ENCODE data around the gene IGDCC3.
A peak's percentile ranks its signal among the peaks of the same experiment; 100 is the strongest.

The IGDCC3 gene

DNA sequence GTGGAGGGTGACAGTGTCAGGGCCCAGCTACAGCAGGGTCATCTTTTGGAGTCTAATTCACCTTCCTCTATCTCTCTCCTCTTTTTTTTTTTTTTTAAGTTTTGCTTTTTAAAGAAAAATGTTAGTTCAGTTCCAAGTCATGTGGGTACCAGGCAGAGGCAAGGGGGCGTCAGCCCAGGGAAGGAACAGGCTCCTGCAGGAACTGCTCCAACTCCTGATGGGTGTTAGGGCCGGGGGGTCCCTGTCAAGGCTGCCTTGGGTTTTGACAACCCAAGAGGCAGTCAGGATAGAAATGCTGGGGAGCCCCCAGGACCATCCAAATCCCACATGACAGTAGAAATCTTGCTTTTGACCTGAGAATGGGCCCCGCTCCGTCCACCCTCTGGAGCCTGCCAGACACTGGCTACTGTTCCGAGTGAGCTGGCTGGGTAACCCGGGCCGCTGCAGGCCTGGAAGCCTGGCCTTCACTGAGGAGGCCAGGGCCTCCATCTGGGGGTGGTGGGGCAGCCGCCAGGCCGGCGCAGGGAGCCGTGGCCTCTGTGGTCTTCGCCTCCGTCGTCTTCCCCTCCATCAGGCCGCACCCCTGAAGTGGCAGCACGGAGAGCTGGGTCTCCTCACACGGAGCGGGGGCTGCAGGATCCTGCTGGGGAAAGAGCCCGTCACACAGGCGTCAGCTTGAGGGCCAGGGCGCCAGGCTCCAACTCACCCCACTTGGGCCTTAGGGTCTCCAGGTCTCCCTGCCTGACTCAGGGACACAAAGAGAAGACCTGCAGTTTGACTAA lies 49.1 kb downstream of the IGDCC3 start:
- no peak for DNase-seq (ENCODE audit: low read depth in 2 of 2)

DNA sequence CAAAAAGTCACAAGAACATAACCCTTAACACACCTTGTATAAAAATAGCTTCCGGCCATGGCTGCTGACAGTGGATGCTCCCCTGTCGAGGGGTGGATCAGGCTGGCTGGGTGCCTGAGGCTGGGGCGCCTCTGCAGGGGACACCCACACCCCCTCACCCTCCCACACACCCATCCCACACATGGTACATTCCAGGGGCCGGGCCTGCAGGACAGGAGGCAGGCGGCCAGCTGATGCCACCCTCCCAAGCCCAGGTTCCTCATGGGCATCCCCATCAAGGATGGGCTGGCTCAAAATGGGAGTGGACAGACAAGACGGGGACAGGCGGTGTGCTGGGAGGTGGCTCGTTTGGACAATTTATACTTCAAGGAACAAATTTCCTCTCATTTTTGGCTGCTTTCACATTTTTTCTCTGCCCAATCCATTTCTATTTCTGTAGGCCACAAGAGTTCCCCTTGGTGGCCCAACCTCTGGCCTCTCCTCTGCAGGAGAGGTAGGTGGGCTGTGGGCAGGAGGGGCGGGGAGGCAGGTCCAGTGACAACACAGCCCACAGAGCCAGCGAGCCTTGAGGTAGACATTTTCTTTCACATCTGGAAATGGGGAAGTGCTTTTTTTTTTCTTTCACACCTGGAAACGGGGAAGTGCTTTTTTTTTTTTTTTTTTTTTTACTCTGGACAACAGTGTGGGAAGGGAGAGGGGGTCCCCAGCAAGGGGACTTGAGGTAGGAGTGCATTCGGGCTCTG lies 50.0 kb downstream of the IGDCC3 start:
- no peak for DNase-seq (ENCODE audit: low read depth in 2 of 2)

DNA sequence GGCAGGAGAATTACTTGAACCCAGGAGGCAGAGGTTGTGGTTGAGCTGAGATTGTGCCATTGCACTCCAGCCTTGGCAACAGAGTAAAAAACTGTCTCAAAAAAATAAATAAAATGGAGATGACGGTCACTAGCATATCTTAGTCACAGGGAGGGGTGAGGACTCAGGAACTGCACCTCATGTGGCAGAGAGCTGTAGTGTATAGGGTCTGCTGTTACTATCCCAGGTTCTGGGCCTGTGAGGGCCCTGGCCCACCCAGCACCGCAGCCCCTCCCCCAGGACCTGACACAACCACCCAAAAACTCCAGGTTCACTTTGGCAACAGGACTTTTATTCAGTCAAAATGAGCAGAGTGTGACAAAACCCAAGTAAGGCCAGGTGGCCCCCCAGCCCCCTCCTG lies 51.0 kb downstream of the IGDCC3 start:
- DNase-seq (ENCODE audit: low read depth in 2 of 2): no peak

DNA sequence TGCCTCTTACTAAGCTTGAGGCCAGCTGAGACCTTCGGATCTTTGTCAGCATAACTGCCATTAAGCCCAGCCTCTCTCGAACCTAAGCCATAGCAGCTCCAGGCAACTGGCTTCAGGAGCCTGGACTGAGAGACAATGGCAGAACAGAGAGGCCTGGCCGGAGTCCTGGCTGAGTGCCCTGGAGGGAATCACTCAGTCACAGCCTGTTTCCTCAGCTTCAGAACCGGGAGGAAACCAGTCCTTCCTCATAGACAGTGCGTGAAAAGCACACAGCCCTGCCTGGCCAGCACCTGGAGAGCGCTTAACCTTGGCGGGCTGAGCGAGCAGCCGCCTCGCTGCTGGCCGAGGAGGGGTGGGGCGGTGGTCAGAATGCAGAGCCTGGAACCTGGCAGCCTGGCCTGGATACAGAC lies 51.7 kb downstream of the IGDCC3 start:
- no peak for DNase-seq (ENCODE audit: low read depth in 2 of 2)

DNA sequence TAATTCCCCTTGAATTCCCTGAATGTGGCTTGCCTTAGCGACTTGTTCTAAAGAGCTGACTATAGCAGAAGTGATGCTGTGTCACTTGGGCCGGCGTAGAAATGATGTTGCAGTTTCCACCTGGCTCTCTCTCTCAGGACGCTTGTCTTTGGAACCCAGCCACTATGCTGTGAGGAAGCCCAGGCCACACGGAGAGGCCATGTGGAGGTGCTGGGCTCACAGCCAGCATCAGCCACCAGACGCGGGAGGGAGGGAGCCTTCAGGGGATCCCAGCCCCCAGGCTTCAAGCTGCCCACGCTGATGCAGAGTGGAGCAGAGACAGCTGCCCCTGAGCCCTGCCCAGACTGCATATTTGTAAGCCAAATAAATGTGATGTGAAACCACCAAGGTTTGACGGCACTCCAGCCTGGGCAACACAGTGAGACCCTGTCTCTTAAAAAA lies 54.7 kb downstream of the IGDCC3 start:
- no peak for DNase-seq (ENCODE audit: low read depth in 2 of 2)

DNA sequence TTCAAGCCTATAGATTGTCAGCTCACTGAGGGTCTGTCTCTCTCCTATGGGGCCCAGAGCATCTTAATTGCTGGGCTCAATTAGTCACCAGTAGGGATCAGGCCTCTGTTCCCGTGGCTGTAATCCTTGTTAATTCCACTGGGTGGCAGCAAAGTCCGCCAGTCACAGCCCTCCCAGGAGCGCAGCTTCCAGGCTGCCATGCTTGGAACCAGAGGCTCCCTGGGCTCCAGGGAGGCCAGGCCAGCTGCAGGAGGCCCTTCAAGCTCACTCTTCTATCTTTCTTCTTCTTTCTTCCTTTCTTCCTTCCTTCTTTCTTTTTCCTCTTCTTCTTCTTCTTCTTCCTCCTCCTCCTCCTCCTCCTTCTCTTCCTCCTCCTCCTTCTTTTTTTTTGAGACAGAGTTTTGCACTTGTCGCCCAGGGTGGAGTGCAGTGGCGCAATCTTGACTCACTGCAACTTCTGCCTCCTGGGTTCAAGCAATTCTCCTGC lies 58.9 kb downstream of the IGDCC3 start:
- DNase-seq (ENCODE audit: low read depth in 2 of 2): peak; percentile 60 to 74

DNA sequence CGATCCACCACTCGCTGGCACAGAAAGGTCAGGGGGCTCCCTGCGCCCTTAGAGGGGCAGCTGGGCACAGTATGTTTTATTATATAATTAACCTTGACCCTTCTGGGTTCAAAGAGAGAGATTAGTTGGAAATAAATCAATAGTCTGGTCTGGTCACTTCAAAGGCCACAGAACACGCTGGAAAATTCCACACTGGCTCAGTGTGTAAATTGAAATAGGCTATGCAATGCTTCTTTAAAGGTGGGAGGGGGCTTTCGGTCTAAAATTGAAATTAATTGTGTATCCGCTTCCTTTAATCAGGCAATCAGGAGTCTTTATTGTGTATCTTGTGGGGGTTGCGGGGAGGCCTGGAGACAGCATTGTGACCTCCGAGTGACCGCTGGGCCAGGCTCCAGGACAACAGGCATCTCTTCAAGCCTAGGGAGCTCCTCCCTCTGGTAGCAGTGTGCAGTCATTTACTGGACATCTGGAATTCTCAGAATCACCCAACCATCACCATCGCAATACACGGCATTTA lies 65.3 kb downstream of the IGDCC3 start:
- DNase-seq (ENCODE audit: low read depth in 2 of 2): no peak

DNA sequence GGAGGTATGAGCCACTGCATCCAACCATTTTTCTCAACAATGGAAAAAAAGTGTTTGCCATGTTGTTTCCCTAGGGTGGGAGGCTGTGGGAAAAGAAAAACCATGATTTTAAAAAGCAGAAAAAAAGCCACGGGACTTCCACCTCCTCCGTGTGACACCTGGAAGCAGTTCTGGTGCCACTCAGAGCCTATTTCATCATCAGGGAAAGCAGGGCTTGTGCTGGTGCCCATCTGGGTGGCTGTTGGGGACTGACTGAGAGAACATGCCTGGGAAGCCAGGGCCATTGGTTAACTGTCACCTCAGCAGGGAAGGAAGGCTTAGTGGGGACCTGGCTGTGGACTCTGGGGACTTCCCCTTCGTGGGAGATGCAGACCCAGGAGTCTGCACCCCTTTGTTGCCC lies 66.0 kb downstream of the IGDCC3 start:
- DNase-seq (ENCODE audit: low read depth in 2 of 2): no peak

DNA sequence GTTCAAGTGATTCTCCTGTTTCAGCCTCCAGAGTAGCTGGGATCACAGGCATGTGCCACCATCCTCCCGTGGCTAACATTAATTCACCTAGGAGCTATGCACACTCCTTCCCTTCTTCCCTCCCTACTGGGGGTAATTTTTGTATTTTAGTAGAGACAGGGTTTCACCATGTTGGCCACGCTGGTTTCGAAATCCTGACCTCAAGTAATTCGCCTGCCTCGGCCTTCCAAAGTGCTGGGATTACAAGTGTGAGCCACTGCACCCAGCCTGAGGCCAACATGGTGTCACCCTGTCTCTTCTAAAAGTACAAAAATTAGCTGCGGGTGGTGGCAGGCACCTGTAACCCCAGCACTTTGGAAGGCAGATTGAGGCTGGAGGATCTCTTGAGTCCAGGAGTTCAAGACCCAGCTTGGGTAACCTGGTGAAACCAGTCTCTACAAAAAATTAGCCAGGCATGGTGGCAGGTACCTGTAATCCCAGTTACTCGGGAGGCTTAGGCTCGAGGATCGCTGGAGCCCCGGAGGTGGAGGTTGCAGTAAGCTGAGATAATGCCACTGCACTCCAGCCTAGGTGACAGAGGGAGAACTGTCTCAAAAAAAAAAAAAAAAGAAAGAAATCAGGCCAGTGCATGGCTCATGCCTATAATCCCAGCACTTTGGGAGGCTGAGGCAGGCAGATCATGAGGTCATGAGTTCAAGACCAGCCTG lies 67.2 kb downstream of the IGDCC3 start:
- no peak for DNase-seq (ENCODE audit: low read depth in 2 of 2)

DNA sequence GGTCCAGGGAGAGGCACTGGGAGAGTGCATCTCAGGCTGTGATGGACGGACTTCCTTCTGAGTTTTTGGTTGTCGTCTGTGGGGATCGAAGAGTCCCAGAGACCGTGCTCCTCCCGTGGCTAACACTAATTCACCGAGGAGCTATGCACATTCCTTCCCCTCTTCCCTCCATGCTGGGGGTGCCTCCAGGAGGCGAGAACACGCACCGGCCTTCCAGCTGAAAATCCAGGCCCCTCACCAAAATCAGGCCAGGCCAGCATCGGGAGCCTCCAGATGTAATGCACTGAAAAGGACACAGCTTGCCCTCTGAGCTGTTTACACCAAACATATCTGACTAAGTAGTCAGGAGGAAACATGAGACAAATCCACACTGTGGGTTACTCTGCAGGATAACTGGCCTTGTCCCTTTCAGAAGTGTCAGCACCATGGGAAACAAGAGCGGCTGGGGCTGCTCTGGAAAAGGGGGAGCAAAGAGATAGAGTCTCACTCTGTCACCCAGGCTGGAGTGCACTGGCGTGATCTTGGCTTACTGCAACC lies 67.9 kb downstream of the IGDCC3 start:
- DNase-seq (ENCODE audit: low read depth in 2 of 2): no peak

DNA sequence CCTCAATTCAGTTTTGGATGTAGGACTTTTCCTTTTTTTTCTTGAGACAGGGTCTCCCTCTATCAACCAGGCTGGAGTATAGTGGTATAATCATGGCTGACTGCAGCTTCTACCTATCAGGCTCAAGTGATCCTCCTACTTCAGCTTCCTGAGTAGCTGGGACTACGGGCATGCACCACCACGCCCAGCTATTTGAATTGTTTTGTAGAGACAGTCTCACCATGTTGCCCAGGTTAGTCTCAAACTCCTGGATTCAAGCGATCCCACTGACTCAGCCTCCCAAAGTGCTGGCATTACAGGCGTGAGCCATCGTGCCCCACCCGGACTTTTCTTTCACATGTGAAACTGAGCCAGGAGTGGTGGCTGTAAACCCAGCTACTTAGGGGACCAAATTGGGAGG lies 69.8 kb downstream of the IGDCC3 start:
- DNase-seq (ENCODE audit: low read depth in 2 of 2): no peak

DNA sequence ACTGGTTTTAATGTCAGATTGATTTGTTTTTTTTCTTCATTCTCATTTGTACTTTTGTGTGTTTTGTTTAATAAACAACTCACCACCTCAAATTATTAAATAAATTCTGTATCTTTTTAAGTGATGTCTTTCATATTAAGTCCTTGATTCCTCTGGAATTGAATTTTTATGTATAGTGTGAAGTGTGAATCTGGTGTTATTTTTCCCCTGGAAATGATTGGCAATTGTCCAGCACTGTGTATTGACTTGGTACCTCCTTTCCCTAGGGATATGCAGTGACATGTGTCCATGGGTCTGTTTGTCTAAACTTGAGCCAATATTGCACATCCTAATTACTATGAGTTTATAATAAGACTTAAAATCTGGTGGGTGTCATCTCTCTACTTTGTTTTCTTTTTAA lies 71.3 kb downstream of the IGDCC3 start:
- DNase-seq (ENCODE audit: low read depth in 2 of 2): no peak

DNA sequence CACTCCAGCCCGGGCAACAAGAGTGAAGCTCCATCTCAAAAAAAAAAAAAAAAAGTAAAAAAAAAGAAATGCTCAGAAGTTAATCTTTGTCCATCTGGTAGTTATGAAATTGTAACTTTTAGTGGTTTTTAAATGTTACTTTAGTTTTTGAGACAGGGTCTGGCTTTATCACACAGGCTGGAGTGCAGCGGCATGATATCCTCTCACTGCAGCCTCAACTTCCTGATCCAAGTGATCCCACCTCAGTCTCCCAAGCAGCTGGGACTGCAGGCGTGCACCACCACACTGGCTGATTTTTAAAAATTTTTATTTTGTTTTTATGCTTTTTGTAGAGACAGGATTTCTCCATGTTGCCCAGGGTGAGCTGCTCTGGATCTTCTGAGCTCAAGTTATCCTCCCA lies 72.0 kb downstream of the IGDCC3 start:
- no peak for DNase-seq (ENCODE audit: low read depth in 2 of 2)

DNA sequence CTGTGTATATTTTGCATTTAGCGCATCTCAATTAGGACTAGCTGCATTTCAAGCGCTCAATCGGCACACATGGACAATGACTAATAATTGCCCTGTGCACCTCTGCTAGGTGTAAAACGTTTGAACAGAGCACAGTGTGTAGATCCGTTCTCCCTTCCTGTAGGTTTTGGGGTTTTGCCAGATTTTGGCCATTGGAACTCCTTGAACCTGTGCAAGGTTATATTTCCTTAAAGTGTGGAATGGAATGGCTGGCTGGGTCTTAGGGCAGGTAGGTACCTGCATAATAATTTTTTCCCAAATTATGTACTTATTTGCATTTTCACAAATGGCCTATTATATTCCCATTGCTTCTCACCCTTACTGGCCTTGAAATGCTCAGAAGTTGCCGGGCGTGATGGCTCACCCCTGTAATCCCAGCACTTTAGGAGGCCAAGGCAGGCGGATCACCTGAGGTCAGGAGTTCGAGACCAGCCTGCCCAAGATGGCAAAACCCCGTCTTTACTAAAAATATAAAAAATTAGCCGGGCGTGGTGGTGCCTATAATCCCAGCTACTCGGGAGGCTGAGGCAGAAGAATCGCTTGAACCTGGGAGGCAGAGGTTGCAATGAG lies 72.5 kb downstream of the IGDCC3 start:
- DNase-seq (ENCODE audit: low read depth in 2 of 2): no peak

DNA sequence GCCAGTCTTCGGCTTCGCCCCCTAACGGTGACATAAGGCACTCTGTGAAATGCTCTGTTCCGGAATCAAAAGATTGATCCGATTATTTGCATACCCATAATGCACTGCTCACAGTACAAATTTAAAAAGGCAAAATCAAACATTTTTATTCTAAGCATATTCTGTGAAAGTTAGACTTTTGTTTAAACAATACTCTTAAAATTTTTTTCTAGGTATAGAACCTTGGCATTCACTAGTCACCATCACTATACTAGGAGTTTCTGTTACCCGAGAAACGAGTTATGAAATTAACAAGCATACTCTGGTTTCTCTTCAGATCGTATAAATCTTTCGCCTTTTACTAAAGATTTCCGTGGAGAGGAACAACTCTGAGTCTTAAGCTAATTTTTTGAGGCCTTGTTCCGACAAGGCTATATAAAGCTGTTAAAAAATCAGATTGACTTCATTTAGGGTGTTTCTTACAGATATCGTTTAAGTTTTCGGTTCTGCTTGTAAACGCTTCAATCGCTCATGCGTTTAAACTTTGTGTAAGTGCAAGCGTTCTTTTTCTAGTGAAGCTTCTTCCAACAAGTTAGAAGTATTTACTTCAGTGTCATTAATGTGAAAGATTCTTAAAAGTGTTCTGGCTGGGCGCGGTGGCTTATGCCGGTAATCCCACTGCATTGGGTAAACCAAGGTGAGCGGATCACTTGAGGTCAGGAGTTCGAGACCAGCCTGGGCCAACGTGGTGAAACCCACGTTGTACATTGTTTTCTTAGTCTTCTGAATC lies 73.2 kb downstream of the IGDCC3 start, which contains the start of gene RNU5B-1:
RNU5B-1 (plus strand) TSS at position 297 of the 769 bp plus-strand sequence.
- peak; percentile 66 to 83 for DNase-seq (ENCODE audit: low read depth in 2 of 2)

DNA sequence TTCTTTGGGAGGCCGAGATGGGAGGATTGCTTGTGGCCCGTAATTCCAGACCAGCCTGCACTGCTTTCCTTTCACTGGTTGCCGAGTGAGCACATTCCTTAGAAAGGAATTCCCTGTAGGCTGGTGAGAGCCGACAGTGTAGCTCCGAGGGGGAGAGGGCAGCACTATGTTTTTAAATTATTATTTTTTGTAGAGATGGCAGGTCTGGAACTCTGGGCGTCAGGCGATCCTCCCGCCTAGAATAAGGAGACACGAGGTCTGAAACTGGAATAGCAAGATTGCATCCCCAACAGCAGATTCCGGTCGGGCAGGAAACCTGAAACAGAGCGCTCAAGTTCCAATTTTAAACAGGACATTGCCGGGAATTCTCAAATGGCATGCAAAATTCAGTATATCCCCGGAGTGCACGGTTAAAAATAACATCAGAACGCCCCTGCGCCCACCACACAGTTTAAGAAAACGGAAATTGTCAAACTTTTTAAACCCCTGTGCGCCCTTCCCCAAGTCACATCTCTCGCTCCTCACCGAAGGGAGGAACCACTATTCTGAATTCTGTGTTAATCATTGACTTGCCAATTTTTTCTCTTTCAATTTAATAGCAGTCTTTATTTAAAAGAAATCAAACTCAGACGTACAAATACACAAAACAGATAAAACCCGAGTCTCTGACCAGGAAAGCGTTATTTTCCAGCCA lies 74.0 kb downstream of the IGDCC3 start:
- no peak for DNase-seq (ENCODE audit: low read depth in 2 of 2)

DNA sequence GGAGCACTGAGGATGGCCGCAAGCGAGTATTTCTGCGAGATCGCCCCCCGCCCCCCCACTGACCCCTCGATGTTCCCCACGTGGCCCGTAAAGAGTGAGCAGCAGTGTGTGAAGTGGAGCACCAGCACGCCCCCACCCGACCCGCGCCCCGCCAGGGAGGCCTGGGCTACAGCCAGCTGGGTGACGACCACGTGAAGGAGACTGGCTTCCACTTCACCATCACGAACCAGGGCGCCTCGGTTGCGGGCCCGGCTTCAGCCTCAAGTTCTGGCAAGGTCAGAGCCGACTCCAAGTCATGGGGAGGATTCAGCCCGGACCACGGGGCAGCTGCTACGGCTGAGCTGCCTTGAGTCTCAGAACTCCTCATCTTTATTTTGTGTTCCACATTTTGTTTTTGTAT lies 75.7 kb downstream of the IGDCC3 start:
- DNase-seq (ENCODE audit: low read depth in 2 of 2): no peak

DNA sequence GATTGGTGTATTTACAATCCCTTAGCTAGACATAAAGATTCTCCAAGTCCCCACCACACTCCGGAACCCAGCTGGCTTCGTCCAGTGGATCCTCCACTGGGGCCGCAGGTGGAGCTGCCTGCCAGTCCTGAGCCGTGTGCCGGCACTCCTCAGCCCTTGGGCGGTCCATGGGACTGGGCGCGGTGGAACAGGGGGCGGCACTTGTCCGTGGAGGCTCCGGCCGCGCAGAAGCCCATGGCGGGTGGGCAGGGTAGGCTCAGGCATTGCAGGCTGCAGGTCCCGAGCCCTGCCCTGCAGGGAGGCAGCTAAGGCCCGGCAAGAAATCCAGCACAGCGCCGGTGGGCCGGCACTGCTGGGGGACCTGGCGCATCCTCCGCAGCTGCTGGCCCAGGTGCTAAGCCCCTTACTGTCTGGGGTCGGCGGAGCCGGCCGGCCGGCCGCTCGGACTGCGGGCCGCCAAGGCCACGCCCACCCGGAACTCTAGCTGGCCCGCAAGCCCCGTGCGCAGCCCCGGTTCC lies 76.8 kb downstream of the IGDCC3 start:
- no peak for DNase-seq (ENCODE audit: low read depth in 2 of 2)

DNA sequence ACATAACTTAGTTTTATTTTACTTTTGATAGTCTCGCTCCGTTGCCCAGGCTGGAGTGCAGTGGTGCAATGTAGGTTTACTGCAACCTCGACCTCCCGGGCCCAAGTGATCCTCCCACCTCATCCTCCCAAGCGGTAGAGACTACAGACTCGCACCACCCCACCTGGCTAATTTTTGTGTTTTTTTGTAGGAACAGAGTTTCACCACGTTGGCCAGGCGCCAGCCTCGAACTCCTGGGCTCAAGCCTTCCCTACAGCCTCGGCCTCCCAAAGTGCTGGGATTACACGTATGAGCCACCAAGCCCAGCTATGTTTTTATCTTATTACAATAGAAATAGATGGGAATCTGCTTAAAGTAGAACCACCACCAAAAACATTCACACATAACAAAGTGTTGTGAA lies 79.1 kb downstream of the IGDCC3 start:
- no peak for DNase-seq (ENCODE audit: low read depth in 2 of 2)

Data from stimulated activated CD4-positive, alpha-beta T cell treated with anti-CD3 and anti-CD28 coated beads, Interleukin-12 subunit alpha, Interleukin-12 subunit beta, amount 100 ng/mL, for 24 hours (primary cell).